ENCODE data around the gene SLC39A2.

Gene SLC39A2

GRCh38 chr14:21033133-21033698, 34.1 kb downstream of the SLC39A2 start:
- no peak overlapping the region for H3K4me3 ChIP-seq (ENCODE audit: insufficient read depth, low read length, poor library complexity, severe bottlenecking)
- H3K9ac ChIP-seq (ENCODE audit: low read length): no peak overlapping the region
- no peaks in the 10 kb centered on the region for H3K36me3 ChIP-seq (ENCODE audit: low read length)
- H3K9me3 ChIP-seq (ENCODE audit: insufficient read depth, low read length): no peaks in the 10 kb centered on the region
- H3K79me2 ChIP-seq (ENCODE audit: insufficient read depth, low read length): no peaks in the 10 kb centered on the region
- no peaks in the 10 kb centered on the region for H3K9me2 ChIP-seq (replicated peaks; ENCODE audit: insufficient read depth, low read length)
- no peak overlapping the region for H3K27ac ChIP-seq (ENCODE audit: low read depth, low read length)
- H3F3A ChIP-seq (ENCODE audit: insufficient read depth): no peaks in the 10 kb centered on the region
- TF ChIP-seq CTCF (IDR thresholded peaks at IDR 0.05; ENCODE audit: insufficient read depth, low read length, poor library complexity, severe bottlenecking) (no peak), EZH2phosphoT487 (conservative IDR thresholded peaks at IDR 0.05; ENCODE audit: low read length) (no peak)
- H2AFZ ChIP-seq (ENCODE audit: low read depth, low read length, severe bottlenecking): no peak overlapping the region
- no peaks in the 10 kb centered on the region for H3K27me3 ChIP-seq (ENCODE audit: low read length)
- H4K20me1 ChIP-seq (ENCODE audit: low read depth, low read length): no peaks in the 10 kb centered on the region
- no peak overlapping the region for H3K4me2 ChIP-seq (ENCODE audit: low read depth, low read length, poor library complexity, severe bottlenecking)

- no peak within 1 kb of the TSS for H2AFZ ChIP-seq (ENCODE audit: low read depth, low read length, severe bottlenecking)
Observed at GRCh38 chr14:21034707-21035106, 35.6 kb downstream of the SLC39A2 start, which contains the start of gene RNASE13. RNASE13 (minus strand) TSS chr14:21034807; CDS start chr14:21034288, 519 bp downstream.

GRCh38 chr14:21036751-21037150, 37.7 kb downstream of the SLC39A2 start:
- H3K9me3 ChIP-seq (ENCODE audit: insufficient read depth, low read length): no peaks in the 10 kb centered on the region
- no peak overlapping the region for H3K4me2 ChIP-seq (ENCODE audit: low read depth, low read length, poor library complexity, severe bottlenecking)
- H2AFZ ChIP-seq (ENCODE audit: low read depth, low read length, severe bottlenecking): no peak overlapping the region
- H3K9ac ChIP-seq (ENCODE audit: low read length): no peak overlapping the region
- no peaks in the 10 kb centered on the region for H3K79me2 ChIP-seq (ENCODE audit: insufficient read depth, low read length)
- H3K27me3 ChIP-seq (ENCODE audit: low read length): no peaks in the 10 kb centered on the region
- H3K27ac ChIP-seq (ENCODE audit: low read depth, low read length): no peak overlapping the region
- TF ChIP-seq CTCF (IDR thresholded peaks at IDR 0.05; ENCODE audit: insufficient read depth, low read length, poor library complexity, severe bottlenecking): no peak
- TF ChIP-seq EZH2phosphoT487 (conservative IDR thresholded peaks at IDR 0.05; ENCODE audit: low read length): no peak
- no peaks in the 10 kb centered on the region for H3K9me2 ChIP-seq (replicated peaks; ENCODE audit: insufficient read depth, low read length)
- H3K4me3 ChIP-seq (ENCODE audit: insufficient read depth, low read length, poor library complexity, severe bottlenecking): no peak overlapping the region
- H3K36me3 ChIP-seq (ENCODE audit: low read length): no peaks in the 10 kb centered on the region
- H4K20me1 ChIP-seq (ENCODE audit: low read depth, low read length): no peaks in the 10 kb centered on the region
- no peaks in the 10 kb centered on the region for H3F3A ChIP-seq (ENCODE audit: insufficient read depth)

More at GRCh38 chr14:21034707-21035106, 35.6 kb downstream of the SLC39A2 start, which contains the start of gene RNASE13:
- H3F3A ChIP-seq (ENCODE audit: insufficient read depth): no peaks in the 10 kb centered on the region
- TF ChIP-seq CTCF (IDR thresholded peaks at IDR 0.05; ENCODE audit: insufficient read depth, low read length, poor library complexity, severe bottlenecking) (no peak), EZH2phosphoT487 (conservative IDR thresholded peaks at IDR 0.05; ENCODE audit: low read length) (no peak)
- no peak within 1 kb of the TSS for H3K27ac ChIP-seq (ENCODE audit: low read depth, low read length)
- no peak within 1 kb of the TSS for H3K4me3 ChIP-seq (ENCODE audit: insufficient read depth, low read length, poor library complexity, severe bottlenecking)
- no peak within 1 kb of the TSS for H3K9ac ChIP-seq (ENCODE audit: low read length)
- no peaks in the 10 kb centered on the region for H3K36me3 ChIP-seq (ENCODE audit: low read length)
- H3K9me3 ChIP-seq (ENCODE audit: insufficient read depth, low read length): no peaks in the 10 kb centered on the region
- H4K20me1 ChIP-seq (ENCODE audit: low read depth, low read length): no peaks in the 10 kb centered on the region
- no peaks in the 10 kb centered on the region for H3K9me2 ChIP-seq (replicated peaks; ENCODE audit: insufficient read depth, low read length)
- no peak within 1 kb of the TSS for H3K4me2 ChIP-seq (ENCODE audit: low read depth, low read length, poor library complexity, severe bottlenecking)
- no peaks in the 10 kb centered on the region for H3K27me3 ChIP-seq (ENCODE audit: low read length)
- H3K79me2 ChIP-seq (ENCODE audit: insufficient read depth, low read length): no peaks in the 10 kb centered on the region
